ENCODE data around the gene OR2T34.
A peak's percentile ranks its signal among the peaks of the same experiment; 100 is the strongest.
"Not testable (repeated sequence)": the region's sequence is repeated elsewhere in the genome, so short reads cannot be mapped to it uniquely, and the experiment has no call there.

OR2T34 gene, protein sequence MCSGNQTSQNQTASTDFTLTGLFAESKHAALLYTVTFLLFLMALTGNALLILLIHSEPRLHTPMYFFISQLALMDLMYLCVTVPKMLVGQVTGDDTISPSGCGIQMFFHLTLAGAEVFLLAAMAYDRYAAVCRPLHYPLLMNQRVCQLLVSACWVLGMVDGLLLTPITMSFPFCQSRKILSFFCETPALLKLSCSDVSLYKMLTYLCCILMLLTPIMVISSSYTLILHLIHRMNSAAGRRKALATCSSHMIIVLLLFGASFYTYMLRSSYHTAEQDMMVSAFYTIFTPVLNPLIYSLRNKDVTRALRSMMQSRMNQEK

DNA sequence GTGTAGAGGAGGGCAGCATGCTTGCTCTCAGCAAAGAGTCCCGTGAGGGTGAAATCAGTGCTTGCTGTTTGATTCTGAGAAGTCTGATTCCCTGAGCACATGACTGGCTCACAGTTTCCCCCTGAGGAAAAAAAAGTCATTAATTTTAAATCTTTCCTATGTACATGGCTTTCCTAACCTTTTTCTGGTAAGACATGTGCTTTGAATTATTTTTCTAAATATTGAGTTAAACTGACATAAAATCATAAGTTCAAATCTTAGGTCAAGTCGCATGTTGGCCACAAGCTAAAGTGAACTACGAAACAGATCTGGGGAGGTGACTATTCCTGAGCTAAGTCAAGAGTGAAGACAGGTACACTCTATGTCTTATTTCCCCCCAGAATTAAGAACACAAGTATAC is at the start of gene OR2T34:
Gene OR2T34, minus strand, starts transcription at position 101 of the 400 bp plus-strand sequence. Its CDS starts 0 bp downstream, at position 101.
- not testable (repeated sequence) for DNase-seq

DNA sequence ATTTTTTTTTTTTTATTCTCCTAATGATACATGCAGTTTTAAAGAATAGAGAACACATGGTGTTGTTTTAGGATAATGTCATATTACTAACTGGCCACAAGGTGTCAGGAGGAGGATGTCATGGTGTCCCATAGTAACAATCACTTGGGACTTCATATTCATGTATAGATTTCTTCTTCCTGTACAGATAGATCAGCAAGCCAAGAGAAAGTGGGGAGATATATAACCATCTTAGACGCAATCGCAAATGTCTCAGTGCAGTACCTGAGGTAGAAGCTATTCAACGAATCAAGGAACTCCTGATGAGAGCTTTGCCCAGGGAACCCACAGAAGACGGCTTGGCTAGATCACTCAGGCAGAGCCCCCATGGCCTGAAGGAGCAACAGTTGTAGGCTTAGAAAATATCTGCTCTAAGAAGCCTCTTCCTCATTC is 48.0 kb upstream of the OR2T34 start:
- peak; percentile 3 for DNase-seq

DNA sequence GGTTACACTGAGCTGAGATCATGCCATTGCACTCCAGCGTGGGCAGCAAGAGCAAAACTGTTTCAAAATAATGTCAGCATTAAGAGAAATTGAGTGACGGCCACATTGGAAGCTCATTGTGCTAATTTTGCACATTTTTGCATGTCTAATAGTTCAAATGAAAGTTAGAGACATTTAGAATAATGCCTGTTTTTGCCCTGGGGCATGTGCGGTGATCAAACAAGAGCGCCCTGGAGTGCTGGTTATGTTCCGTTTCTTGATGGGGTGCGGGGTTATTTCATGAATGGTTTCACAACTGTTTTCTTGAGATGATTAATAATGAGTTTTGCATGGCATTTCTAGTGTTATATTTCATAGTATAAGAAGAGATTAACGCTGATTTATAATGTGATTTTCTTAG is 47.2 kb upstream of the OR2T34 start:
- DNase-seq = no peak

DNA sequence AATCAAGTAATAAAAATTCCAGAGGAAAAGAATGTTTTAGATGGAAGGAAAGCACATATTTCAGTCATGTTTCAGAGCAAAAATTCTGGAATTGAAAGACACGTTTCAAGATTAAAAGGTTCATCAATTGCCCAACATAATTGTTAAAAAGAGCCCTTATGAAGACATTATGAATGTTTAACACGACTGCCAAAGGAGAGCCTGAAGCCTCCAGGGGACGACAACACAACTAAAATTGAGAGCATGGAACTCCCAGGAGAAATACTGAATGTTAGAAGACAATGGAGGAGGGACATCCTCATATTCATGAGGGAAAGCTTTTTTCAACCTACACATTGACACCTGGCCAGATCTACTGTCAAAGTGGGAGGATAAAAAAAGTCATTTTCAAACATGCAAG is 44.3 kb upstream of the OR2T34 start:
- peak; percentile 3 for DNase-seq

DNA sequence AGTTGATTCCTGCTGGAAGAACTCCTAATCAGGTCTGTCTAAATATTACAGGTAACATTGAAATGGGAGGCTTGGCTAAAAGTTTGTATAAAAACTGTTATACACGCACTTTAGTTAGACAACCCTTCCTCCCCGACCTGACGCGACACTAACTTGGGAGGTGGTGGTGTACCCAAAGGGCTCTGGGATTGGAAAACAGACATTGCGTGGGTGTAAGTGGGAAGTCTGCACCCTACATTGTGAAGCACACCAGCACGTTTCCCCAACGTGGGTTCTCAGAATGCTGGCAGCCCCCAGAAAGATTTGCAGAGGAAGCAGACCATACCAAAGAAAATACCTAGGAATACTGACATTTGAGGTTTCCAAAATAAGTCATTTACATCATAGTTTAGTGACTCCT is 43.6 kb upstream of the OR2T34 start:
- DNase-seq = no peak

DNA sequence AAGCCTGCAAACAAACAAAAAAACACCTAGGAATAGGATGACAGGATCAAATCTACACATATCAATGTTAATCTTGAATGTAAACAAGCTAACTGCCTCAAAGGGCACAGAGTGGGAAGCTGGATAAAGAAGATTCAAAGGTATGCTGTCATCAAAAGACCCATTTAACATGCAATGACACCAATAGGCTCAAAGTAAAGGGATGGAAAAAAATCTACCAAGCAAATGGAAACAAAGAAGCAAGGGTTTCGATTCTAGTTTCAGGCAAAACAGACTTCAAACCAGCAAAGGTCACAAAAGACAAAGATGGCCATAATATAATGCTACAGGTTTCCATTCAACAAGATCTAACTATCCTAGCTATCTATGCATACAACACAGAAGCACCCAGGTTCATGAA is 39.2 kb upstream of the OR2T34 start:
- no peak for DNase-seq

DNA sequence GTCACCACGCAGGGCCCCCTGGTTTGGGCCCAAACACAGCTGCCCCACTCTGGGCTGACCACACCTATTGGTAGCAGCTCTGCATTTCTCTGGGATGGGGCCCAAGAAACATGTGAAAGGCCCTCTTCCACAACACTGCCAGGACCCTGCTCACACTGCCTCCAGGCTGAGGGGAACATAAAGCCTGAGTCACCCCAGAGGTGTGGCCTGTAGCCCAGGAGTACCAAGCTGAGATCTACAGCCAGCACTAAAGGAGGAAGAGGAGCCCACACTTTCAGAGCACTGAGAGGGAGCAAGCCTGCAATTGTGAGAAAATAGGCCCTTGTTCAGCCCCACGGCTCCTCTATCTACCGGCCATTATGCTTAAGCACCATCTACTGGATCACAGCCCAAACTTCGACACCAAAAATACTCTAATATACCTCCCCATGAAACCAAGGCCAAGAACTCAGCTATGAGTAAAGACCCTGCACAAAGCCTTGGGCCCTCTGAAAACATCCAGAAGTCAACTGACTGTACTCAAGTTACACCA is 37.4 kb upstream of the OR2T34 start:
- DNase-seq = no peak

DNA sequence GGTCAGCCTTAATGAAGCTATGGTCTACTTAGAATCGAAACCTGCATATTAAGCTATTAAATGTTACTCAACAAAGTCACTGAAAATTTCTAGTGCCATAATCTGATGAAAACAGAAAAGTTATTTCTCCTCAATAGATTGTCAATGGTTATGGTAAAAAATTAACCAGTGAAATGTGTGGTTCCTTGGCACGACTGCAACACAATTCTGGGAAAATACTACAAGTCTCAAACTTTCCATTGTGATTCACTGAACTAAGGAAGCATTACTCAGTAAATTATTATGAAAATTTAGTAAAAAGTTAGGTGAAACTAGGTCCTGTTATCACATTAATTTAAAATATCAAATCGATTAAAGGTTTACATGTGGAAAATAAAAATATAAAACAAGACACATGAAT is 35.7 kb upstream of the OR2T34 start:
- DNase-seq = no peak

DNA sequence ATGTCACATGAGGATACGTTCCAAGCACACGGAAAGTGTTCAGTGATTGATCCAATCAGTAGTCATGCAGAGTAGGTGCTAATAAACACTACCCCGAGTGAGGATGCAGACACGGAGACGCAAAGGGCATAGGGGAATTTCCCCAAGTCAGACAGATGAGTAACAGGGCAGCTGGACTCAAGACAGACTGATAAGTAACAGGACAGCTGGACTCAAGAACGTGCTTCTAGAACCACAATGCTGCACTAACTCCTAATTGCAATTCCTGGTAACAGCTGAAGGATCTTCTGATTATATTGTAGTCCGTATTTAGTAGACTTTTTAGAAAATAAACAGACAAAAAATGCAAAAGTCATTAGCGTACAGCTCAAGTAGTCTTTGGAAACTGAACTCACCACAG is 24.8 kb upstream of the OR2T34 start:
- DNase-seq = no peak

DNA sequence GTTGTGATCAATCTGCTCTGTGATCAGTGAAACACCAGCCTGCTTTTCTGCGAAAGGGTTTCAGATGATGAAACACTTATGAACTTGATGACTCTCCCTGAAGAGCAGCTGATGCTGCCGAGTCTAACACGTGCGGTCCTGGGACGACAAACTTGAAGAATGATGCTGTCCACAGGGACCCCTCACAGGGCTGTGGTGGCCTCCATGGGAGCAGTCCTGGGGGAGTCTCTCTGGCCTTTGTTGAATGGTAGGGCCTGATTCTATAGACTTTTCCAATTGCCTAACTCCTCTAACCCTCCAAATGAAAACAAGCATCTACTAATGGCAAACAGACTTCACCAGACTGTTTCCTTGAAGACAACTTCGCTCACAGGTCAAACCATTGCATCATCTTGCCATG is 23.0 kb upstream of the OR2T34 start, which contains the start of gene OR2T10:
Gene OR2T10, minus strand, starts transcription at position 112 of the 400 bp plus-strand sequence. CDS start 3,932 bp downstream, outside the sequence.
- DNase-seq = no peak

DNA sequence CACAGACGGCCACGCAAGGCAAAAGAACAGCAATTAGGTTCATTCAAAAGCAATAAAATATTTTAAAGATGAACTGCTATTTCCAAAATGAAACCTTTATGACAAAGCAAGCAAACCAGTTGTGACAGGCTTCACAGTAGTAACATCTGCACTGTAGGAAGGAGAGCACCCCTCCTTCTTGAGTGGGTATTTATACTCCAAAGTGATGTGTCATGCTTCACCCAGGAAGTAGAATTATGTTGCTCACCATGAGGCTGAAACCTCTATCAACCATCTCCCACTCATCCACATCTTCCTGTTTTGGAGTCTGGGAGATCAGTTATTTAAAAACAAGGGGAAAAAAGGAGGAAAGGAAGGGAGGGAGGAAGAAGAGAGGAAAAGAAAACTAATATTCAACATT is 22.1 kb upstream of the OR2T34 start:
- no peak for DNase-seq

DNA sequence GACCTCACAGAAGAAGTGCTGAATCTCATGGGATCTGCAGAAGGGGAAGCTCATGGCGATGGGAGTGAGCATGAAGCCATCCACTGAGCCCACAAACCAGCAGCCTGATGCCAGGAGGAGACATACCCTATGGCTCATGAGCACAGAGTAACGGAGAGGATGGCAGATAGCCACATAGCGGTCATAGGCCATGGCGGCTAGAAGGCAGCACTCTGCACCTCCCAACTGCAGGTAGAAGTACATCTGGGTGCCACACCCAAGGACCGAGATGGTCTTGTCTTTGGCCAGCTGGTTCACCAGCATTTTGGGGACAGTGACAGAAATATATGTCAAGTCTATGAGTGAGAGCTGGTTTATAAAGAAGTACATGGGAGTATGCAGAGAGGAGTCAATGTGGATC is 18.7 kb upstream of the OR2T34 start:
- no peak for DNase-seq

DNA sequence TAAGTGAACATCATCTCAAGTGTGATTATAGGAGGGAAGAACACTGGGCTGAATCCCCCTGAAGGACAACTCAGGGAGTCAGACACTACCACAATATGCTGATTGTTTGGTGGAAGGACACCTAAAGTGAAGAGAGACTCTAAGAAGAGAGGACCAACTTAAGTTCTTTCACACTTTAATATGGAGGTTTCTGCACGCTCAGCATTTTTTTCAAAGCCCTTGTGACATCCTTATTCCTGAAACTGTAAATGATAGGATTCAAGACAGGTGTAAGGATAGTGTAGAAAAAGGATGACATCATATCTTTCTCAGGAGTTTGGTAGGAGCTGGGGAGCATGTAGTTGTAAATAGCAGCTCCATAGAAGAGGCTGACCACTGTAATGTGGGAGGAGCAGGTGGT is 18.1 kb upstream of the OR2T34 start:
- DNase-seq = no peak

DNA sequence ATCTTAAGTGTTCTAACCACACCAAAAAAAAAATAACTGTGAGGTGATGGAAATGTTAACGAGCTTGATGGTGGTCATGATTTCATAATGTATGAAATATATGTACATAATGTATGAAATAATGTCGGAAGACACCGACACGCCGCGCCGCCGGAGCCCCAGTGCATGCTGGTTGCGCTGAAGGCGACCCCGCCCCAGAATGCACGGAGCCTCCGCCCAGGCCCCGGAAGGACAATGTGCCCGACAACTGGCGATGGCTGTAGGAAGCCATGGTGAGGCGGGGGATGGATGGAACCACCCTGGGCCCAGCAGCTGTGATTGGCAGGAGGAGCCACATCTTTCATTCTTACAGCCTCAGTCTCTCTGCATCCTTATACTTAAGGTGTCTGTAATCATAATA is 15.5 kb upstream of the OR2T34 start:
- DNase-seq = no peak

DNA sequence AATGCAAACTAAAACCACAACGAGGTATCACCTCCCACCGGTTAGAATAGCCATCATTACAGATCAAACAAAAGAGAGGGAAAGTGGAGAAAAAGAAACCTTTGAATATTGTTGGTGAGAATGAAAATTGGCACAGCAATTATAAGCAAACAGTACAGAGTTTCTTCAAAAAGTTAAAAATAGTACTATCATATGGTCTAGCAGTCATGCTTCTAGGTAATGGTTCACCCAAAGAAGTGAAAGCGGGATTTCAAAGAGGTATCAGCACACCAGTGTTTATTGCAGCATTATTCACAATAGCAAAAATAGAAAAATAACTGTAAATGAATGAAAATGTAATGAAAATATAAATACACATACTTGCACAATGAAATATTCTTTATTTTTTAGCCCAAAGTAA is 14.8 kb upstream of the OR2T34 start:
- no peak for DNase-seq

DNA sequence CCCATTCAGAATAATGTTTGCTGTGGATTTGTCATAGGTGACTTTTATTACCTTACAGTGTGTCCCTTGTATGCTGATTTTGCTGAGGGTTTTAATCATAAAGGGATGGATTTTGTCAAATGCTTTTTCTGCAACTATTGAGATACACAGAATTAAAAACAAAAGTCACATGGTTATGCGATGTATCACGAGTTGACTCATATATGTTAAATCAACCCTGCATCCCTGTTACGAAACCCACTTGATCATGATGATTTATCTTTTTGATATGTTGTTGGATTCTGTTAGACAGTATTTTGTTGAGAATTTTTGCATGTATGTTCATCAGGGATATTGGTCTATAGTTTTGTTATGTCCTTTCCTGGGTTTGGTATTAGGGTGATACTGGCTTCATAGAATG is 10.7 kb upstream of the OR2T34 start:
- DNase-seq = no peak

DNA sequence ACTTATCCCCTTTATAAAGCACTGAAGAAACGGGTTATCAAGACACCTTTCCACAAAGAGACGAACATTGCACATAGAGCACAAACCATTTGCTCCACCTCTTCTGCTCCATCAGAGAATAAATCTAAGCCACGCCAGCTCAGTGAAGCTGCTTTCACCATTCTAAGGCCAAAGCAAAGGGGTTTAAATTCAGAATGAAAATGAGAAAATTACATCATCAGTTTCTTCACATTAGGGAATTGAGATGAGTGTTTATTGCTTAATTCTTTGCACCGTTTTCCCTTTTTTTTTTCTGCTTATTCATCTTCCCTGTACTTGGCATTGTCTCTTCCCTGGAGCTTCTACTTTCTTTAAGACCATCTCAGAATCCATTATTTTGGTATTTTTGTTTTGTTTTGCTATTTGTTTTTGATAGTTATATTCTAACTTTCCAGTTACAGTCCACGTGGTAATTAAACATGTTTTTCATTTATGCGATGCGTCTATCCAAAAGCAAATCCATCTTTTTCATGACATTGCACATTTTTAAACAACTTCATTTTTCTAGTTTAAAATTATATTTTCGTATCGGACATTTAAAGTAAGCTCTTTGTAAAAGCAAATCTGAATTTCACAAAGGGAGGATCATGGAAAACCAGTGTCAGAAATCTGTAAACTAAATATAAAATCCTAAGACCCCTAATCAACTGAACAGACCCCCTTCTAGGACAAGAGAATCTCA is 1.9 kb upstream of the OR2T34 start:
- no peak for DNase-seq

DNA sequence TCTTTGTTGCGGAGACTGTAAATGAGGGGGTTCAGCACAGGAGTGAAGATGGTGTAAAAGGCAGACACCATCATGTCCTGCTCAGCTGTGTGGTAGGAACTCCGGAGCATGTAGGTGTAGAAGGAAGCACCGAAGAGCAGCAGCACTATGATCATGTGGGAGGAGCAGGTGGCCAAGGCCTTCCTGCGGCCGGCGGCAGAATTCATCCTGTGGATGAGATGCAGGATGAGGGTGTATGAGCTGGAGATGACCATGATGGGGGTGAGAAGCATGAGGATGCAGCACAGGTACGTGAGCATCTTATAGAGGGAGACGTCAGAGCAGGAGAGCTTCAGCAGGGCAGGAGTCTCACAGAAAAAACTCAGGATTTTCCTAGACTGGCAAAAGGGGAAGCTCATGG is 701 bp downstream of the OR2T34 start:
- DNase-seq = not testable (repeated sequence)

DNA sequence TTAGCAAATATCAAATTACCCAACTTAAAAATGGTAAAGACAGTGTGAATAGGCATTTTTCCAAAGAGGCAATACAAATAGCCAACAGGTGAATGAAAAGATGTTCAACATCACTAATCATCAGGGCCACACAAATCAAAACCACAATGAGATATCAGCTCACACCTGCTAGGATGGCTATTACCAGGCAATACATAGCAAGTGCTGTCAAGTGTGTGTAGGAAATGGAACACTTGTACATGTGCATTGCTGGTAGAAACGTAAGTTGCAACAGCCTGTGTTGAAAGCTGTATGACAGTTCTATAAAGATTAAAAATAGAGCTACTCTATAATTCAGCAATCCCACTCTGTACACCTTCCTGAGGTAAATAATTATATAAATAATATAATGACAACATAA is 2.5 kb downstream of the OR2T34 start:
- not testable (repeated sequence) for DNase-seq

DNA sequence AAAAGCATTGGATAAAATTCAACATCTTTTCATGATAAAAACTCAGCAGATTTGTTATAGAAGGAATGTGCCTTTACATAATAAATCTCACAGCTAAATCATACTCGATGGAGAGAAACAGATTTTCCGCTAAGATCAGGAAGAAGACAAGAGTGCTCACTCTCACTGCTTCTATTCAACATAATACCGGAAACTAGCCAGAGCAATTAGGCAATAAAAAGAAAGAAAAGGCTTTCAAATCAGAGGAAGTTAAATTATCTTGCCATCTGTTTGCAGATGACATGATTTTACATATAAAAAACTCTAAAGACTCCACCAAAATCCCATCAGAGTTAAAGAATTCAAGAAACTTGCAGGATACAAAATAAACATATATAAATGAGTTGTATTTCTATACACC is 3.7 kb downstream of the OR2T34 start:
- not testable (repeated sequence) for DNase-seq

DNA sequence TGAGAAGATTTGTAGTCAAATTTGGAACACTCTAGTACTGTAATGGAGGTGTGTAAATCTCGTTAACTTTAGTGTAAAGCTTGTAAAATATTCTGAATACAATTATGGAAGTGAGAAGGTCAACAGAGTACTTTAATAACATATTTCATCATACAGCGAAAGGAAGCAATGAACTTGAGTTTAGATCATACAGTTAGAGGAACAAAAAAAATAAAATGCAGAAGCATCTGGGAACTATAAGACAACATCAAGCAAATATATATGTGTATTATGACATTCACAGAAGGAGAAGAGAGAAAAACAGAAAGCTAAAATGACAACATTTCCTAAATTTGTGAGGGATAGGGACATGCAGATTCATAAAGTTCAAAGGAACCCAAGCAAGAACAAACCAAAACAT is 5.5 kb downstream of the OR2T34 start:
- not testable (repeated sequence) for DNase-seq

DNA sequence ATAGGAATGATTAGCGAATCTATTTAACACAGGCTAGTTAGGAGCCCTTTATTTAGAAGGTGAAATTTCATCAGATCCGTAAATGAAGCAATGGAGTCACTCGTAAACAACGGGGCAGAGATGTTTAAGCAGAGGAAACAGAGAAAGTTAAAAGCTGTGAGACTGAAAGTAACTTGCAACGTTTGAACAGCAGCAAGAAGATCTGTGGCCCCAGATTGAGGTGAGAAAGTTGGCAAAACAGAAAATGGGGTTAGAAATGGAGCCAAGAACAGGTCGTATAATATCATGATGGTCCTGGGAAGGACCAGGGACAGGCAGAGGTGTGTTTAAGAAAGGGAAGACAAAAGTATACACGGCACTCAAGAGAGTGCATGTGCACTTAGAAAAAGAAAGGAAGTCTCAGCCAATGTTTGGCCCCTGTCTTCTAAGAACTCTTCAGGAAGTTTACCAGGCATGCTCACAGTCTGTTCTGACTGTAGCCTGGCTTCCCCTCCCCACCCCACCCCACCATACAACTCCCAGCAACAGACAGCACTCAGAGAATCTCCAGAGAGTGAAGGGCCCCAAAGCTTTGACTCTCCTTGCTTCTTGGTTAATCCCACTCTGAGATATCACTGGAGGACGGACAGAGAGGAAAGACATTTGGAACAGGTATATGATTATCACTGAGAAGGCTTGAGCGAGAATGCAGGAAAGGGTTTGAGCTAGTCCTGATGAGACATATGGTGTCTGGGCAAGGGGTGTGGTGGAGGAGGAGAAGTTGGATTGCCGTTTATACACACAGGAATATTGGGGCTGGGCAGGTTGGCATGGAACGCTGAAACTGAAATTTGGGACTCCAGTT is 8.8 kb downstream of the OR2T34 start:
- DNase-seq = not testable (repeated sequence)

DNA sequence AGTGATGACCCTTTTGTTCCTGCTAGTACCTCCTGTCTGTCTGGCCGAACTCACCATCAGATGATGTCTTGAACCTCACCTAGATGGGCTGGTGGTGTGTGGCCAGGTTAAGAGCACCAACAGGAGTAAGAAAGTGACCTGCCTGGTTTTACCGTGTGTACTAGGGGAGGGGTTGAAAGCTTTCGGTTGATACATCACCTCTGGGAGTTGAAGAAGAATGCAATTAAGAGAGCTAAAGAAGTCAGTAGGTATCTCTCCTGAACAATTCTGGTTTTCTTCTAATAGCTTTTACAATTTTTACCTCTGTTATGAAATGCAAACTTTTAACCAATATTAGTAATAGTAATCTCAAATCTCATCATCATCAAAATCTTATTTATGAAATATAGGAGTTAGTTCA is 11.9 kb downstream of the OR2T34 start, which contains the start of gene OR2T29:
Gene OR2T29, minus strand, starts transcription at position 101 of the 400 bp plus-strand sequence. CDS start 3,281 bp downstream, outside the sequence.
- not testable (repeated sequence) for DNase-seq
